ENCODE results near the gene ITGA11.

Gene ITGA11

DNA sequence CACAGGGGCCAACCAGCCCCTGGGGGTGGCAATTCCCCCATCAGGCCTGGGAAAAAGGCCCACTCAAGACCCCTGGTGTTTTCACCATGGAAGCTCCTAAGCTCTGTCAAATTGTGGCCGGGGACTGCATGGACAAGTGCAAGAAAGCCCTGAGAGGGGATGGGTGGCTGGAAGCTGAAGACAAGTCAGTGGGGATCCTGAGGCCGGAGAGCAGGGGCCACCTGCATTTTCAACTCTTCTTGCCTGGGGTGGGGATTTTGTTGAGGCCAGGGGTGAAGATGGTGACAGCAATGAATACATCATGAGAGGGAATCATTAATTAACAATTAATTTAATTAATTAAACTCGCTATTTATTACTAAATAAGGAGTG, 120.5 kb downstream of the ITGA11 start:
- no peak for TF ChIP-seq GATA3 (IDR thresholded peaks at IDR 0.05; ENCODE audit: low read depth, low read length)
- no peak for TF ChIP-seq GATA2 (IDR thresholded peaks at IDR 0.05; ENCODE audit: low read depth, low read length)

DNA sequence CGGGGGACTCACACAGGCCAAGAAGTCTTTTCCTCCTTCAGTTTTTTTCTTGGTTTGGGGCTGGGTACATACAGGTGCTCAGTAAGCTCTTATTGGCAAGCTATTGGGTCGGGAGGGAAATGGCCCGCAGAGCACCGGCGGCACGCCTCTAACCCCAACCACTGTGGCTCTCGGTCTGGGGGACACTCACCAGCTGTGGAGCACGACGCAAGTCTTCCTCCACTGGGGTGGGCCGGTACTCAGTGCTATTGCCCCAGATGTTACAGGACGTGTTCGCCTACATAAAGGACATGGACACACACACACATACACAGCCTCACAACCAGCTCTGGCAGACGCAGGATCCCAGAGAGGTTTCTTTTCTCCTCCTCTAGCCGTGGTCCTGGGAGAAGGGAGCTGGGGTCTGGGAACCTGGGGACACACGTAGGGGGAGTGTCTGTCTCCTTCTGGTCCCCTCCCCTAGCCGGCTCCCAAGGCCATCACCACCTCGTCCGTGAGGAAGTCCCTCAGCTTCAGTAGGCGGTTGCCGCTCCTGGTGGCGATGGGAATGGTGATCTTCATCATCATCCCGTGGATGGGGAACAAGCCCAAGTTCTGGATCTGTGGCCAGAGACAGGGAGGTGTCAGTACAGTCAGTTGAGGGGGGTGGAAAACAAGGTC, 121.0 kb downstream of the ITGA11 start:
- no peak for TF ChIP-seq GATA3 (IDR thresholded peaks at IDR 0.05; ENCODE audit: low read depth, low read length)

GRCh38 chr15:68310178-68310803, 121.7 kb downstream of the ITGA11 start:
- TF ChIP-seq GATA2 (IDR thresholded peaks at IDR 0.05; ENCODE audit: low read depth, low read length) (no peak), GATA3 (IDR thresholded peaks at IDR 0.05; ENCODE audit: low read depth, low read length) (no peak)

GRCh38 chr15:68309024-68309423, 122.9 kb downstream of the ITGA11 start:
- TF ChIP-seq GATA3 (IDR thresholded peaks at IDR 0.05; ENCODE audit: low read depth, low read length) (no peak), GATA2 (IDR thresholded peaks at IDR 0.05; ENCODE audit: low read depth, low read length) (no peak)

GRCh38 chr15:68307131-68307928, 124.6 kb downstream of the ITGA11 start:
- TF ChIP-seq GATA3 (IDR thresholded peaks at IDR 0.05; ENCODE audit: low read depth, low read length): no peak
- TF ChIP-seq GATA2 (IDR thresholded peaks at IDR 0.05; ENCODE audit: low read depth, low read length): no peak

DNA sequence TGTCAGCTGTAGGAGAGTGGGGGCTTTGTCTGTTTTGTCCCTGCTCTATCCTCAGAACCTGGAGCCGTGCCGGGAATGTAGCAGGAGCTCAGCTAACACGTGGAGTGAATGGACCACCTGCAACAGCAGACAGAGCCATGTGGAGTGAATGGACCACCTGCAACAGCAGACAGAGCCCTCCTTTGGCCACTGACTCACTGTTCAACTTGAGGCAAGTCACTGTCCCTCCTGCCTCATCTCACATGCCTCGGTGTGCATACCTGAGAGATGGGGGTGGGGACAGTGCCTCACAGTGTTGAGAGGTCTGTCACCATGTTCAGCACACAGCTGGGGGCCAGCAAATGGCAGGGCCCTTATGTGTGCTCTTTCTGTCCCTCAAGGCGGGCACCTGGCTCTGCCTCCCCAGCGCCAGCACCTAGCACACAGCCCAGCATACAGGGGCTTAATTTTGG, 126.5 kb downstream of the ITGA11 start:
- no peak for TF ChIP-seq GATA2 (IDR thresholded peaks at IDR 0.05; ENCODE audit: low read depth, low read length)
- no peak for TF ChIP-seq GATA3 (IDR thresholded peaks at IDR 0.05; ENCODE audit: low read depth, low read length)

DNA sequence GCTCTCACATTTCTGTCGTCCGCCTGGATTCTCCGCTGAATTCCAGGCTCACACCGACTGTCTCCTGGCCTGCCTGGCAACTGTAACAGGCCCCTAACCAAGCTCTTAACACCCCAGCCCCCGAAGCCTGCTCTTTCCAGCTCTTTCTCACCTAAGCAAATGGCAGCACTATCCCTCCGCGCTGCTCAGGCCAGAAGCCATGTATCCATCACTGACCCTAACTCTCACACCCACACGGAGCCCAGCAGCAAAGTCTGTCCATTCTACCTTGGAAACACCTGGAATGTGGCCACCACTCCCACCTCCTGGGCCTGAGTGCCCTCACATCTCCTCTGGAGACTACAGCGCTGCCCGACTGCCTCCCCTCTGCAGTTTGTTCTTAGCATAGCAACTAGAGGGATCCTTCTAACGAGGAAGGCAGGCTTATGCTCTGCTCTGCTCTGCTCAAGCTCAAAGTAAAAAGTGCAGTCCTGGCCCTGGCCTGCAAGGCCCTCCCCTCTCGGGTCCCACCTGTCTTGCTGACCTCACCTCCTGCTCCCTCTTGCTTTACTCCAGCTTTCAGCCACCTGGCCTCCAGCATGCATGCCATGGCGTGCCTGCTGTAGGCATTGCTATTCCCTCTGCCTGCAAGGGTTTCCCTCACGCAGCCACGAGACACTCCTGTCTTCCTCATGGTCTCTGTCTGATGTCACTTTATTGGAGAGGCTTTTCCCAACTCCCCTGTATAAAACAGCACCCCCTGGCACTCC, 127.2 kb downstream of the ITGA11 start:
- TF ChIP-seq GATA2 (IDR thresholded peaks at IDR 0.05; ENCODE audit: low read depth, low read length) (no peak), GATA3 (IDR thresholded peaks at IDR 0.05; ENCODE audit: low read depth, low read length) (no peak)

GRCh38 chr15:68303560-68304436, 128.2 kb downstream of the ITGA11 start:
- TF ChIP-seq GATA2 (IDR thresholded peaks at IDR 0.05; ENCODE audit: low read depth, low read length) (no peak), GATA3 (IDR thresholded peaks at IDR 0.05; ENCODE audit: low read depth, low read length) (no peak)

DNA sequence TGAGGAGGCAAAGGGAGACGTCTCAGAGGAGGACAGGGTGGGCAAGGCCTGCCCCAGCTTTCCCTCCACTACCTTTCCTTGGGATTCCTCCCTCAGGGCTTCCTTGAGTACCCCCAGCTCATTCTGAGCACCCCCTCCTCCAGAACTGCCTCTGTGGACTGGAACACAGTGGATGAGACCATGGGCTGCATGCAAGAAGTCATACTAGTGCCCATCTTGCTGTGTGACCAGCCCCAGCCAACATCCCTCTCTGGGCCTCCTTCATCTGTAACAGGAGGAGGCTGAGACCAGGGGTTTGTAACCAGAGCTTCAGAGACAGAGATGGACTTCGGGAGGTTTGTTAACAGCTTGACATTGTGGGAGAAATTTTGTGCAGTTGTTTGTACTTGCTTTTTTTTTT, 128.8 kb downstream of the ITGA11 start:
- TF ChIP-seq GATA3 (IDR thresholded peaks at IDR 0.05; ENCODE audit: low read depth, low read length) (no peak), GATA2 (IDR thresholded peaks at IDR 0.05; ENCODE audit: low read depth, low read length) (no peak)

DNA sequence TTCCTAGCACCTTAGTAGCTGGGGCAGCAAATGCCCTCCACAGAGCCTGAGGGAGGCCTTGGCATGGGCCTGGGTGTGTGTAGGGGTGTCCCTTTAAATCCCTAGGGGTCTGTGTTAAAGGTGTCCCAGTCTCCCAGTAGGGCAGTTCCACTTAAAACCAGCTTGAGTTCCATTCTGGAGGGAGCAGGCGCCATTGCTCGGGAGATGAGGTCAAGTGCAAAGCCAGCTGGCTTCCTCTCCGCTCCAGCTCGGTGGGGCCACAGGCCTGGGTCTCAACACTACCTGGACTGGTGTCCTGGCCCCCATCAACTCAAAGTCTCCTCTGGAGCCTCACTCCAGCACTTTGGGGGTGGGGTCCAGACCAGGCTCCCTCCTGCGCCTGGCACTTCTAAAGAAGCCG, 129.2 kb downstream of the ITGA11 start:
- TF ChIP-seq GATA2 (IDR thresholded peaks at IDR 0.05; ENCODE audit: low read depth, low read length) (no peak), GATA3 (IDR thresholded peaks at IDR 0.05; ENCODE audit: low read depth, low read length) (no peak)

DNA sequence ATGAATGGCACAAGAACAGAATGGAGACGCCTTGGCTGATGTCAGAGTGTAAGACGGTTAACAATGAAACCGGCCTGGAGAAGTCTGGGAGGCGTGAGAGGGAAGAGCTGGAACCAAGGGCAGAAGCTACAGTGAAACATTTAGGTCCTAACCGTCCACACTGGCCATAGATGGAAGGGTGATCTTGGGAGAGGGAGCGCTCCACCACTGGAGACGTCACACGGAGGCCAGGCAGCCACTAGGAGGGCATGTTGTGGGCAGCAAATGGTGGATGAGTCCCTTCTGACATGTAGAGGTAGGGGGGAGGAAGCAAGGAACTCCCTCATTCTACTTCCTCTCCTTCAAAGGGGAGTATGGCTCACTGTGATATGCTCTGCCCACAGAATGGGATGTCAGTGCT, 130.7 kb downstream of the ITGA11 start:
- TF ChIP-seq GATA3 (IDR thresholded peaks at IDR 0.05; ENCODE audit: low read depth, low read length) (no peak), GATA2 (IDR thresholded peaks at IDR 0.05; ENCODE audit: low read depth, low read length) (no peak)

DNA sequence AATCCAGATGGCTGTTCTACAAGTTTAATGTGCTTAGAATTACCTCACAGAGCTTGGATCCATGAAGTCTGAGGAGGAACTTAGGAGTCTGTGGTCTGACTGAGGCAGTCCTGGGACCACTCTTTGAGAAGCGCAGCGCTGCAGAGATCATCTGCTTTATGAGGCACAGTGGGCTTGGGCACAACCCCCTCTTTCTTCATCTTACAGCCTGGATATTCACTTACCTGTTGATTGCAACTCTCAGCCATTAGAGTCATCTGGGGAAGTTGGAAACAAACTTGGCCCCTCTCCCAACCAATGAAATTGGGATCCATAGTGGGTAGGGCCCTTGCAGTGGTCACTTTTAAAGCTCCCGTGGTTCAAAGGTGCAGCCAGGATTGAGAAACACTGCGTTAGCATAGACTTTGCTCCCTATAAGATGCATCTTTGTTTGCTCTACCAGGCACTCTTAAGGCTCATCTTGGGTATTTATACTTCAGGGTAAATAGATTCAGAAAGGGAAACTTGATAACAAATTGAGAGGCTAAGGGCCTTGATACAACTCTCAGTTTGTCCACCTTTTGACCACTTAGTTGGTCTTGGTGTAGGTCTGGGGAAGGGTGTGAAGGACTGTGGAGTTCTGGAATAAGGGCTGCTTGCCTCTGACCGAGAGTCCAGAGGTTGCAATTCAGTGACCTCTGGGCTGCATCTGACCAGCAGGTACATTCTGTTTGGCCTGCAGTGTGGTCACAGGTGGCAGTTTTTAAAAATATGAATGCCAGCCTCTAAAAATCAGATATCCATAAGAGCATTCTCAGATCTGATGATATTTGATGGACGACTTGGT, 131.6 kb downstream of the ITGA11 start:
- TF ChIP-seq GATA3 (IDR thresholded peaks at IDR 0.05; ENCODE audit: low read depth, low read length) (no peak), GATA2 (IDR thresholded peaks at IDR 0.05; ENCODE audit: low read depth, low read length) (no peak)

Measured in SH-SY5Y (cell line).